Uterus (tissue), 4 donors: Measurements from ENCODE around the gene MIER3. TPM values are rescaled to one million over a fixed set of nuclear protein-coding genes. Genes with fewer than 3 reads are reported as not detected.

Source experiments
- DNase-seq, 2 donors: peaks; one replicate each; pipeline ENCODE4 v3.0.0-alpha.2; 2019 to 2020
- H3K27ac ChIP-seq, 2 donors: fragments of 200-600 bp; sonication (generic); 1 replicate in 1 of 2; 2 replicates in 1 of 2; pipeline ENCODE4 v1.5.1; 2016 to 2018
- H3K27me3 ChIP-seq, 2 donors: fragments of 200-600 bp; sonication (generic); one replicate each; pipeline ENCODE4 v1.5.1; 2018 to 2019; ENCODE audit warnings: control low read depth in 1 of 2
- H3K36me3 ChIP-seq, 2 donors: fragments of 200-600 bp; sonication (generic); one replicate each; pipeline ENCODE4 v1.5.1; 2019; ENCODE audit warnings: control low read depth in 1 of 2
- H3K4me1 ChIP-seq, 2 donors: fragments of 200-600 bp; sonication (generic); one replicate each; pipeline ENCODE4 v1.5.1; 2018 to 2019; ENCODE audit warnings: control low read depth in 1 of 2
- H3K4me3 ChIP-seq, 2 donors: fragments of 200-600 bp; sonication (generic); 1 replicate in 1 of 2; 2 replicates in 1 of 2; pipeline ENCODE4 v1.5.1; 2018 to 2019; ENCODE audit warnings: mild to moderate bottlenecking in 1 of 2
- H3K9me3 ChIP-seq, 2 donors: fragments of 200-600 bp; sonication (generic); one replicate each; pipeline ENCODE4 v1.5.1; 2019; ENCODE audit warnings: control low read depth in 1 of 2
- CTCF ChIP-seq, 4 experiments: fragments of 200-600 bp in 2 of 4; fragments of 450-650 bp in 2 of 4; sonication (generic) in 2 of 4; IDR thresholded peaks; one replicate each; pipeline ENCODE4 v1.5.1; 2016 to 2019; ENCODE audit warnings: antibody characterized with exemption in 4 of 4, mild to moderate bottlenecking in 2 of 4, moderate library complexity in 1 of 4
- POLR2A ChIP-seq, 2 donors: fragments of 450-650 bp; IDR thresholded peaks; one replicate each; pipeline ENCODE4 v1.6.1; 2016; ENCODE audit warnings: antibody characterized with exemption in 2 of 2, mild to moderate bottlenecking in 1 of 2, moderate library complexity in 1 of 2
- intact Hi-C: fragments of 100-400 bp; cut with DNase I; formaldehyde crosslinking; loops from one replicate; pipeline ENCODE4 v1.15.1; 2023; ENCODE audit warnings: low total_unique reads
- total RNA-seq, 4 donors: library from RNA; depleted of rRNA in 3 of 4; stranded (reverse); fragments of >200 nt in 3 of 4; gene quantifications; one replicate each; pipeline versions ENCODE4 v1.1.0 to v1.2.4, GENCODE V29; 2014 to 2023
- donor health status: DM: yes; HTN: yes; CAD: no.

MIER3 gene
- total RNA-seq, 4 donors from 2014 or later = 15.6 to 94.6 (median 29.7) TPM

DNA sequence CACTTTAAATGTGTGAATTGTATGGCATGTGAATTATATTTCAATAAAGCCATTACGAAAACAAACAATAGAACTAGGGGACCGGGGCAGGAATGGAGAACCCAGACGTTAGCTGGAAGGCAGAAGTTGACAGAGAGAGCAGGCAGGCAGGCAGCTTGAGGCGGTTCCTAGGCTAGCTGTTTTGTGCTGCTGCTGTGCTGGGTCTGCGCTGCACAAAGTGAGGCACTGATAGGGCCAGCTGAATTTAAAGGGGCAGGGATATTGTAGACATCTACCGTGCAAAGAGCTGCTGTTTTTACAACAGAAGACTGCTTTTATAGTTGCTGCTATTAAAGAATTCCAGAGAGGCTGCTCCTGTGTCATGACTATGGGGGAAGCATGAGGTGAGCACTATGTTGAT is 21.6 kb upstream of the MIER3 start:
- no peaks in the 10 kb centered on the region for H3K9me3 ChIP-seq
- DNase-seq = no peak
- intact Hi-C loops = no loop called here
- H3K4me1 ChIP-seq = no peaks in the 10 kb centered on the region
- H3K4me3 ChIP-seq = no peak overlapping the region
- no peak overlapping the region for H3K27ac ChIP-seq
- H3K36me3 ChIP-seq = no peaks in the 10 kb centered on the region
- no peaks in the 10 kb centered on the region for H3K27me3 ChIP-seq
- TF ChIP-seq CTCF (IDR thresholded peaks at IDR 0.05) = no peak
- TF ChIP-seq POLR2A (IDR thresholded peaks at IDR 0.05) = no peak

GRCh38 chr5:56971275-56971674 is 19.4 kb upstream of the MIER3 start:
- TF ChIP-seq POLR2A (IDR thresholded peaks at IDR 0.05) (no peak), CTCF (IDR thresholded peaks at IDR 0.05) (no peak)
- Histone ChIP-seq H3K27me3 (no peaks in the 10 kb centered on the region), H3K4me3 (no peak overlapping the region), H3K36me3 (no peaks in the 10 kb centered on the region), H3K27ac (no peak overlapping the region), H3K4me1 (no peaks in the 10 kb centered on the region), H3K9me3 (no peaks in the 10 kb centered on the region)
- no peak for DNase-seq
- intact Hi-C loops = no loop called here

GRCh38 chr5:56964173-56964572 is 12.2 kb upstream of the MIER3 start:
- DNase-seq = no peak
- no peak for TF ChIP-seq CTCF (IDR thresholded peaks at IDR 0.05)
- TF ChIP-seq POLR2A (IDR thresholded peaks at IDR 0.05) = no peak
- Histone ChIP-seq H3K36me3 (no peaks in the 10 kb centered on the region), H3K27ac (no peak overlapping the region), H3K9me3 (no peaks in the 10 kb centered on the region), H3K4me1 (no peaks in the 10 kb centered on the region), H3K27me3 (no peaks in the 10 kb centered on the region), H3K4me3 (no peak overlapping the region)
- intact Hi-C loops = no loop called here

GRCh38 chr5:56963246-56963645 is 11.3 kb upstream of the MIER3 start:
- H3K9me3 ChIP-seq = no peaks in the 10 kb centered on the region
- no peak overlapping the region for H3K27ac ChIP-seq
- DNase-seq = no peak
- no peak for TF ChIP-seq POLR2A (IDR thresholded peaks at IDR 0.05)
- no peak for TF ChIP-seq CTCF (IDR thresholded peaks at IDR 0.05)
- H3K27me3 ChIP-seq = no peaks in the 10 kb centered on the region
- intact Hi-C loops = no loop called here
- H3K36me3 ChIP-seq = no peaks in the 10 kb centered on the region
- H3K4me1 ChIP-seq = no peaks in the 10 kb centered on the region
- no peak overlapping the region for H3K4me3 ChIP-seq

GRCh38 chr5:56962286-56962685 is 10.4 kb upstream of the MIER3 start:
- DNase-seq = no peak
- Histone ChIP-seq H3K27ac (no peak overlapping the region), H3K4me1 (no peaks in the 10 kb centered on the region), H3K27me3 (no peaks in the 10 kb centered on the region), H3K9me3 (no peaks in the 10 kb centered on the region), H3K36me3 (no peaks in the 10 kb centered on the region), H3K4me3 (no peak overlapping the region)
- intact Hi-C loops = no loop called here
- TF ChIP-seq CTCF (IDR thresholded peaks at IDR 0.05) (no peak), POLR2A (IDR thresholded peaks at IDR 0.05) (no peak)
